Karpas-422 (cell line): ENCODE data around the gene CAPN7. TPM values are rescaled to one million over a fixed set of nuclear protein-coding genes. Genes with fewer than 3 reads are reported as not detected.

ENCODE experiments used
- DNase-seq: peaks from one replicate; pipeline ENCODE4 v3.0.0-alpha.2; 2015
- H2AFZ ChIP-seq: fragments of 200-600 bp; sonication (generic); 2 replicates; pipeline ENCODE4 v1.6.1; 2014; ENCODE audit warnings: antibody characterized with exemption, low read length, mixed read lengths
- H3K27ac ChIP-seq: fragments of 200-600 bp; sonication (generic); 2 replicates; pipeline ENCODE4 v1.5.1; 2014; ENCODE audit warnings: mild to moderate bottlenecking, low read length, moderate library complexity
- H3K27me3 ChIP-seq: fragments of 200-600 bp; sonication (generic); 2 replicates; pipeline ENCODE4 v1.6.1; 2014; ENCODE audit warnings: low read length, mixed read lengths
- H3K36me3 ChIP-seq: fragments of 200-600 bp; sonication (generic); 2 replicates; pipeline ENCODE4 v1.6.1; 2014; ENCODE audit warnings: low read length, mixed read lengths; ENCODE audit not compliant: insufficient read depth
- H3K4me1 ChIP-seq: fragments of 200-600 bp; sonication (generic); 2 replicates; pipeline ENCODE4 v1.6.1; 2014; ENCODE audit warnings: mild to moderate bottlenecking, low read length, mixed read lengths
- H3K4me2 ChIP-seq: fragments of 200-600 bp; sonication (generic); 2 replicates; pipeline ENCODE4 v1.6.1; 2014; ENCODE audit warnings: low read length, low read depth, mild to moderate bottlenecking; ENCODE audit not compliant: poor library complexity, severe bottlenecking
- H3K4me3 ChIP-seq: fragments of 200-600 bp; sonication (generic); 2 replicates; pipeline ENCODE4 v1.5.1; 2014; ENCODE audit warnings: mild to moderate bottlenecking, antibody characterized with exemption, low read length, mixed read lengths
- H3K79me2 ChIP-seq: fragments of 200-600 bp; sonication (generic); 2 replicates; pipeline ENCODE4 v1.6.1; 2014; ENCODE audit warnings: mild to moderate bottlenecking, low read length, mixed read lengths
- H3K9ac ChIP-seq: fragments of 200-600 bp; sonication (generic); 2 replicates; pipeline ENCODE4 v1.6.0; 2014; ENCODE audit warnings: low read length
- H3K9me2 ChIP-seq: fragments of 200-600 bp; sonication (generic), shearing (Covaris generic); replicated peaks from 2 replicates; pipeline ENCODE4 v1.6.0; 2014; ENCODE audit warnings: mild to moderate bottlenecking, low read length, moderate library complexity; ENCODE audit not compliant: insufficient read depth
- H3K9me3 ChIP-seq: fragments of 300-700, 200-600 bp; sonication (generic); 2 replicates; pipeline ENCODE4 v1.6.1; 2014; ENCODE audit warnings: low read length, mixed read lengths
- H4K20me1 ChIP-seq: fragments of 200-600 bp; sonication (generic); 2 replicates; pipeline ENCODE4 v1.6.1; 2014; ENCODE audit warnings: mild to moderate bottlenecking, antibody characterized with exemption, low read length, low read depth; ENCODE audit not compliant: insufficient read depth
- total RNA-seq: library from RNA; depleted of rRNA; stranded (reverse); fragments of >200 nt; shearing (Covaris generic); gene quantifications from 2 replicates; pipeline ENCODE4 v1.2.3, GENCODE V29; 2014; ENCODE audit warnings: low replicate concordance

Gene CAPN7
- total RNA-seq, 1 experiment from 2014 or later: 36.5 TPM

- H3K9me3 ChIP-seq: no peaks in the 10 kb centered on the region
- H3K79me2 ChIP-seq: peaks cover 55% of the 10 kb centered on the region
- peaks cover 16% of the 10 kb centered on the region; the same call in 1 of the 2 replicates for H3K36me3 ChIP-seq
- peak; percentile 80 for DNase-seq
- peak overlapping the region; percentile 94 for H3K4me2 ChIP-seq
- peak overlapping the region; percentile 47 for H3K27ac ChIP-seq
- peak overlapping the region; percentile 84 for H3K4me3 ChIP-seq
- no peaks in the 10 kb centered on the region for H3K27me3 ChIP-seq
- H3K9me2 ChIP-seq: no peaks in the 10 kb centered on the region
- H4K20me1 ChIP-seq: no peaks in the 10 kb centered on the region
- H3K9ac ChIP-seq: peak overlapping the region; percentile 85
- peak overlapping the region; percentile 72; the same call in 1 of the 2 replicates for H2AFZ ChIP-seq
- H3K4me1 ChIP-seq: peaks cover 22% of the 10 kb centered on the region
Measured at GRCh38 chr3:15206662-15207576, 873 bp downstream of the CAPN7 start.

- peaks cover 66% of the 10 kb centered on the region for H3K79me2 ChIP-seq
- DNase-seq: no peak
- 0 out of 2 replicates have a peak overlapping the region, but pooled peaks have one; percentile 47 for H3K27ac ChIP-seq
- H3K9ac ChIP-seq: peak overlapping the region; percentile 85
- H3K36me3 ChIP-seq: peaks cover 26% of the 10 kb centered on the region; the same call in 1 of the 2 replicates
- peak overlapping the region; percentile 94 for H3K4me2 ChIP-seq
- no peaks in the 10 kb centered on the region for H4K20me1 ChIP-seq
- H2AFZ ChIP-seq: no peak overlapping the region
- no peaks in the 10 kb centered on the region for H3K9me2 ChIP-seq
- H3K9me3 ChIP-seq: no peaks in the 10 kb centered on the region
- H3K27me3 ChIP-seq: no peaks in the 10 kb centered on the region
- peaks cover 22% of the 10 kb centered on the region for H3K4me1 ChIP-seq
- H3K4me3 ChIP-seq: peak overlapping the region; percentile 84
Measured at GRCh38 chr3:15207836-15208504, 1.9 kb downstream of the CAPN7 start.

- Histone ChIP-seq H3K4me2 (no peak overlapping the region), H3K36me3 (peaks cover 49% of the 10 kb centered on the region), H3K4me3 (no peak overlapping the region), H3K9me2 (no peaks in the 10 kb centered on the region), H3K4me1 (peaks cover 31% of the 10 kb centered on the region), H2AFZ (no peak overlapping the region), H3K27ac (no peak overlapping the region), H3K9ac (no peak overlapping the region), H4K20me1 (no peaks in the 10 kb centered on the region), H3K9me3 (no peaks in the 10 kb centered on the region), H3K27me3 (no peaks in the 10 kb centered on the region), H3K79me2 (peaks cover 90% of the 10 kb centered on the region)
- DNase-seq: no peak
Measured at GRCh38 chr3:15211937-15212336, 5.9 kb downstream of the CAPN7 start.

- Histone ChIP-seq H3K9ac (no peak overlapping the region), H3K4me2 (no peak overlapping the region), H2AFZ (no peak overlapping the region), H3K9me3 (no peaks in the 10 kb centered on the region), H3K9me2 (no peaks in the 10 kb centered on the region), H3K27me3 (no peaks in the 10 kb centered on the region), H3K27ac (no peak overlapping the region), H3K4me1 (peaks cover 34% of the 10 kb centered on the region), H3K79me2 (peaks cover 72% of the 10 kb centered on the region), H3K36me3 (peaks cover 68% of the 10 kb centered on the region), H4K20me1 (no peaks in the 10 kb centered on the region), H3K4me3 (no peak overlapping the region)
- DNase-seq: no peak
Measured at GRCh38 chr3:15214758-15215157, 8.7 kb downstream of the CAPN7 start.

- Histone ChIP-seq H3K27ac (peak overlapping the region; percentile 74; the same call in 1 of the 2 replicates), H3K4me2 (no peak overlapping the region), H3K4me3 (no peak overlapping the region)
Measured at GRCh38 chr3:15215996-15216395, 9.9 kb downstream of the CAPN7 start.

GRCh38 chr3:15216501-15216900 lies 10.5 kb downstream of the CAPN7 start:
- H3K9me2 ChIP-seq: no peaks in the 10 kb centered on the region
- H3K9ac ChIP-seq: no peak overlapping the region
- peaks cover 57% of the 10 kb centered on the region for H3K79me2 ChIP-seq
- no peak overlapping the region for H3K4me3 ChIP-seq
- H3K4me2 ChIP-seq: peak overlapping the region; percentile 72
- no peaks in the 10 kb centered on the region for H3K9me3 ChIP-seq
- H3K4me1 ChIP-seq: peaks cover 34% of the 10 kb centered on the region
- H3K27ac ChIP-seq: peak overlapping the region; percentile 74; the same call in 1 of the 2 replicates
- DNase-seq: no peak
- no peak overlapping the region for H2AFZ ChIP-seq
- H4K20me1 ChIP-seq: no peaks in the 10 kb centered on the region
- no peaks in the 10 kb centered on the region for H3K27me3 ChIP-seq
- peaks cover 68% of the 10 kb centered on the region for H3K36me3 ChIP-seq

More at GRCh38 chr3:15215996-15216395, 9.9 kb downstream of the CAPN7 start:
- Histone ChIP-seq H3K9ac (no peak overlapping the region), H3K79me2 (peaks cover 62% of the 10 kb centered on the region), H3K9me3 (no peaks in the 10 kb centered on the region), H2AFZ (no peak overlapping the region), H4K20me1 (no peaks in the 10 kb centered on the region), H3K9me2 (no peaks in the 10 kb centered on the region), H3K36me3 (peaks cover 72% of the 10 kb centered on the region), H3K4me1 (peaks cover 34% of the 10 kb centered on the region), H3K27me3 (no peaks in the 10 kb centered on the region)
- DNase-seq: no peak

- Histone ChIP-seq H3K4me2 (peak overlapping the region; percentile 72), H3K79me2 (peaks cover 53% of the 10 kb centered on the region), H3K27me3 (no peaks in the 10 kb centered on the region), H3K36me3 (peaks cover 66% of the 10 kb centered on the region), H3K9me3 (no peaks in the 10 kb centered on the region), H3K4me3 (peak overlapping the region; percentile 16), H3K27ac (peak overlapping the region; percentile 74), H4K20me1 (no peaks in the 10 kb centered on the region), H3K9ac (peak overlapping the region; percentile 44), H2AFZ (no peak overlapping the region), H3K9me2 (no peaks in the 10 kb centered on the region), H3K4me1 (peaks cover 34% of the 10 kb centered on the region)
- no peak for DNase-seq
Measured at GRCh38 chr3:15217011-15217671, 11.1 kb downstream of the CAPN7 start.
